Measurements from ENCODE around the gene PTPRM. TPM values are rescaled to one million over a fixed set of nuclear protein-coding genes. Genes with fewer than 3 reads are reported as not detected.

Gene PTPRM
- total and polyA plus RNA-seq, 3 donors from 2014 or later = 76.4 to 101 (median 94.6) TPM

DNA sequence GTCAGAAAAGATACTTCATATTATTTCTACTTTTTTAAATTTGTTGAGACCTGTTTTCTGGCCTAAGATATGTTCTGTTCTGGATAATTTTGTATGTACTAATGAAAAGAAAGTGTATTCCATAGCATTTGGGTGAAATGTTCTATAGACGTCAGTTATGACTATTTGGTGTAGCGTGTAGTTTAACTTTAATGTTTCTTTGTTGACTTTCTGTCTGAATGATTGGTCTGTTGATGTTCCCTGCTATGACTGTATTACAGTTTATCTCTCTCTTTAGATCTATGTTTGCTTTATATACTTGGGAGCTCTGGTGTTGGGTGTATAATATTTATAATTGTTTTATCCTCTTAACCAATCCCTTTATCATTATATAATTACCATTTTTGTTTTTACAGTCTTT, 352.4 kb downstream of the PTPRM start:
- DNase-seq = no peak
- Histone ChIP-seq H3K27me3 (no peaks in the 10 kb centered on the region), H3K36me3 (ENCODE audit: low read depth, missing control alignments) (no peaks in the 10 kb centered on the region), H3K4me1 (no peaks in the 10 kb centered on the region), H3K27ac (no peak overlapping the region), H3K4me3 (no peak overlapping the region), H3K9me3 (no peaks in the 10 kb centered on the region)
- 94 to 97% methylated on average over 2 of the region's 2 CpGs for WGBS, 2 donors
- no peak for TF ChIP-seq POLR2A (IDR thresholded peaks at IDR 0.05)
- TF ChIP-seq, protein P1, sequence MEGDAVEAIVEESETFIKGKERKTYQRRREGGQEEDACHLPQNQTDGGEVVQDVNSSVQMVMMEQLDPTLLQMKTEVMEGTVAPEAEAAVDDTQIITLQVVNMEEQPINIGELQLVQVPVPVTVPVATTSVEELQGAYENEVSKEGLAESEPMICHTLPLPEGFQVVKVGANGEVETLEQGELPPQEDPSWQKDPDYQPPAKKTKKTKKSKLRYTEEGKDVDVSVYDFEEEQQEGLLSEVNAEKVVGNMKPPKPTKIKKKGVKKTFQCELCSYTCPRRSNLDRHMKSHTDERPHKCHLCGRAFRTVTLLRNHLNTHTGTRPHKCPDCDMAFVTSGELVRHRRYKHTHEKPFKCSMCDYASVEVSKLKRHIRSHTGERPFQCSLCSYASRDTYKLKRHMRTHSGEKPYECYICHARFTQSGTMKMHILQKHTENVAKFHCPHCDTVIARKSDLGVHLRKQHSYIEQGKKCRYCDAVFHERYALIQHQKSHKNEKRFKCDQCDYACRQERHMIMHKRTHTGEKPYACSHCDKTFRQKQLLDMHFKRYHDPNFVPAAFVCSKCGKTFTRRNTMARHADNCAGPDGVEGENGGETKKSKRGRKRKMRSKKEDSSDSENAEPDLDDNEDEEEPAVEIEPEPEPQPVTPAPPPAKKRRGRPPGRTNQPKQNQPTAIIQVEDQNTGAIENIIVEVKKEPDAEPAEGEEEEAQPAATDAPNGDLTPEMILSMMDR (IDR thresholded peaks at IDR 0.05) = no peak
- intact Hi-C loops (cut with DNase I; ENCODE audit: low total_unique reads) = no loop called here

DNA sequence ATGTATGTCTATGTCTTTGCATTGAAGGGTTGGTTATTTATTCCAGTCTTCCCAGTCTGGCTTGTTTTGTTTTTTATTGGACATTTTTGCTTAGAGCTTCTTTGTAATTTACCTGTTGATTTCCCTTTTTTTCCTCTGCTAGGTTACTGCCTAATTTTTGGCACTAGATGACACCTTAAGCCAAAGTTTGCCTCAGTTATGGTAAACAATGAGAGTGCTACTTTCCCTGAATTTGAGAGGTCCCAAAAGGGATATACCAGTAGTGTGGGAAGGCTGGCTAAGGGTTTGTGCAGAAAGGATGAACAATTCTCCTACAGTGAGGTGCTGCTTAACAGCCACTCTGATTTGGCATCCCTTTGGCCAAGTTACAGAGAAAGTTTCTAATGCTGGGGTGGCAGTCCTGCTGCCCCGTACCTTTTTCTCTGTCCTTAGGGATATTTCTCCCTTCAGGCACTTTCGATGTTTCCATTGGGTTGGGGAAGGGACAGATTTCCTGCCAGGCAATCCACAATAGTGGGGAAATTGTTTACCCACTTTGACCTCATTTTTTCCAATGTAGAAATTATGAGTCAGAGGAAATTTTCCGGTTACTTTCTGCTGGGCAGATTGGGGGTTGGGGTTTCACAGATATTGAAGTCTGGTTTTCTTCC, 354.9 kb downstream of the PTPRM start:
- TF ChIP-seq, protein P1 (IDR thresholded peaks at IDR 0.05) = no peak
- no peak for TF ChIP-seq POLR2A (IDR thresholded peaks at IDR 0.05)
- 85 to 88% methylated on average over 3 of the region's 3 CpGs for WGBS, 2 donors
- Histone ChIP-seq H3K27me3 (no peaks in the 10 kb centered on the region), H3K4me3 (no peak overlapping the region), H3K4me1 (no peaks in the 10 kb centered on the region), H3K9me3 (no peaks in the 10 kb centered on the region), H3K27ac (no peak overlapping the region), H3K36me3 (ENCODE audit: low read depth, missing control alignments) (no peaks in the 10 kb centered on the region)
- intact Hi-C loops (cut with DNase I; ENCODE audit: low total_unique reads) = no loop called here
- DNase-seq = no peak

DNA sequence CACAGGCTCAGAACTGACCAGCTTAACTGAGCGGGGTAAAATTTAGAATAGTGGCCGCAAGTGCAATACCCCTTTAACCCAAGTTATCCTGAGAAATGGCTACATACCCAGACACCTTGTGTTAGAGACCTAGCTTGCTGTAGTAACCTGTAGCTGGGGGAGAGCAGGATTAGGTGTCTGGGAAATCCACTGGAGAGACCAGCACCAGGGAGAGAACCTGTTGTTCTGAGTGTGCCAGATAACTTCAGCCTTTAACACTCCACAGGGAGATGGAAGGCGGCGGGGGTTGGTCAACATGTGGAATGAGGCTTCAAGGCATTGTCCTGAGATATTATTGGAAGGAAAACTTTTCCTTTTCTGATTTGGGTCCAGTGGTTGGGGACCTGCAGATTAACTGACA, 356.0 kb downstream of the PTPRM start:
- 94 to 100% methylated on average over 3 to 4 of the region's 4 CpGs for WGBS, 2 donors
- intact Hi-C loops (cut with DNase I; ENCODE audit: low total_unique reads) = no loop called here
- TF ChIP-seq, protein P1 (IDR thresholded peaks at IDR 0.05) = no peak
- no peak for TF ChIP-seq POLR2A (IDR thresholded peaks at IDR 0.05)
- Histone ChIP-seq H3K4me3 (no peak overlapping the region), H3K27ac (no peak overlapping the region), H3K27me3 (no peaks in the 10 kb centered on the region), H3K4me1 (no peaks in the 10 kb centered on the region), H3K36me3 (ENCODE audit: low read depth, missing control alignments) (no peaks in the 10 kb centered on the region), H3K9me3 (no peaks in the 10 kb centered on the region)
- no peak for DNase-seq

DNA sequence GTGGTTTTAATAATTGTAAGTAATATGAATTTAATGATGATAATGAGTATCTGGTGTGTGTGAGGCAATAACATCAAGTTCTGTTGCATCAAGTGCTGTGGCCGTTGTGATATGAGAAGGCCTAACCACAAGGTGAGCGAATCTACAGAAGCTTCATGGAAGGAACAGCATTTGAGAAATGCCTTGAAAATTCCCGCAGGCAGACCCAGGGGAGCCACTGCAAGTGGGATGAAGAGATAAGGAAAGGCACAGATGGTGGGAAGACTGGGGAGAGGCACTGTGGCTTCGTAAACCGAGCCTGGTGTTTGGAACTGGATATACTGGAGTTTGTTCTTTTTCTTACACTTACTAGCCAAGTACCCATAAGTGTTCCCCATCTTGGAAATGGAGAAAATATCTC, 357.5 kb downstream of the PTPRM start:
- TF ChIP-seq, protein P1 (IDR thresholded peaks at IDR 0.05) = no peak
- no peak for TF ChIP-seq POLR2A (IDR thresholded peaks at IDR 0.05)
- Histone ChIP-seq H3K4me1 (no peaks in the 10 kb centered on the region), H3K9me3 (no peaks in the 10 kb centered on the region), H3K4me3 (no peak overlapping the region), H3K27ac (no peak overlapping the region), H3K27me3 (no peaks in the 10 kb centered on the region), H3K36me3 (ENCODE audit: low read depth, missing control alignments) (no peaks in the 10 kb centered on the region)
- intact Hi-C loops (cut with DNase I; ENCODE audit: low total_unique reads) = no loop called here
- DNase-seq = no peak
- 89 to 92% methylated on average over 5 of the region's 5 CpGs for WGBS, 2 donors

DNA sequence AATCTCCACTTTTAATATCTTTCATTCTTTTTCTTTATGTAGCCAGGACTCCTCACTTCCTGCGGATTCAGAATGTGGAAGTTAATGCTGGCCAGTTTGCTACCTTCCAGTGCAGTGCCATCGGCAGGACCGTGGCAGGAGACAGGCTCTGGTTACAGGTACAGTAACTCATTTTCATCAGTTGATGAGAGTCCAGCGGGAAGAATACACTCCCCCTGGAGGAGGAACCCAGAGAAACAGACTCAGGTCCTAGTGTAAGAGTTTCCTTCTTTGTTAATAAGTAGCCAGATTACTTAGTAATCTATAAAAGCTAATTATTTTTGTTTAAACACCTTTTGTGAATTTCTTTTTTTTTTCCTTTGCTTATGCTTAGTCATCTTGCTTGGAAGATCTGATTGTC, 359.4 kb downstream of the PTPRM start:
- intact Hi-C loops (cut with DNase I; ENCODE audit: low total_unique reads) = no loop called here
- no peak for DNase-seq
- Histone ChIP-seq H3K4me1 (no peaks in the 10 kb centered on the region), H3K36me3 (ENCODE audit: low read depth, missing control alignments) (no peaks in the 10 kb centered on the region), H3K27me3 (no peaks in the 10 kb centered on the region), H3K4me3 (no peak overlapping the region), H3K27ac (no peak overlapping the region), H3K9me3 (no peaks in the 10 kb centered on the region)
- 69 to 71% methylated on average over 4 of the region's 4 CpGs for WGBS, 2 donors
- no peak for TF ChIP-seq POLR2A (IDR thresholded peaks at IDR 0.05)
- TF ChIP-seq, protein P1 (IDR thresholded peaks at IDR 0.05) = no peak
